Inferior parietal cortex (tissue), 1 donor: ENCODE results near the gene AQP1.

Source experiments
- DNase-seq: peaks from one replicate; pipeline ENCODE4 v3.0.0-alpha.2; 2016; ENCODE audit errors: extremely low spot score

Gene AQP1

GRCh38 chr7:30973791-30974604 lies 62.3 kb downstream of the AQP1 start:
- no peak for DNase-seq

DNA sequence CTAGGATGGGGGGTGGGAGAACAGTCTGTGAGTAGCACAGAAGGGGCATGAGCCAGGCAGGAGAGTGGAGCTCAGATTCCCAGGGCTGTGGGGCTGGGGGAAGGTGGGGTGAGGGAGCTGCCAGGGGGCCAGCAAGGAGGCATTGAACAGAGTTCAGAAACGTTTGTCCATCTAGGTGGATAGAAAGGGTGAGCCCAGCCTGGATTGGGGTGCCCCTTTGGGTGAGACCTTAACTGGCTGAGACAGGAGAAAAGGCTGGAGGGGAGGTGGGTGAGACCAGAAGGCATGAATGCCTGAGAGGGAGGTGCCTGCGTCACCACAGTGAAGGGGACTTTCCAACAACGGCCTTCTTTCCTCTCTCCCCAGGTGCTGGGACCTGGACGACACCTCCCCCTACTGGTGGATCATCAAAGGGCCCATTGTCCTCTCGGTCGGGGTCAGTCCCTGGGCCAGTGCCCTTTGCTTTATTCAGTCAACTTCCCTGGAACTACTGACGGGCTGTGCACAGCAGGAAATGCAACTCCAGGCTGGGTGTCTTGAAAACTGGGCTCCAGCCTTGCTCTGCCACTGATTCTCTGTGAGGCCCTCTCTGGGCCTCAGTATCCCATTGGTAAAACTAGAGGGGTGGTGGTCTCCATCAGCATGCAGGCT lies 63.1 kb downstream of the AQP1 start:
- no peak for DNase-seq
